DOHH2 (cell line): ENCODE data around the gene SPOCK1.

Source experiments
- H3F3A ChIP-seq: fragments of 200-600 bp; sonication (generic), shearing (Covaris generic); 2 replicates; pipeline ENCODE4 v1.6.0; 2016; ENCODE audit warnings: antibody characterized with exemption, mild to moderate bottlenecking; ENCODE audit not compliant: control insufficient read depth, insufficient read depth
- H3K27ac ChIP-seq: fragments of 200-600 bp; sonication (generic); 2 replicates; pipeline ENCODE4 v1.5.1; 2014; ENCODE audit warnings: low read depth, mild to moderate bottlenecking, low read length, moderate library complexity
- H3K27me3 ChIP-seq: fragments of 200-600 bp; sonication (generic); 2 replicates; pipeline ENCODE4 v1.6.1; 2014; ENCODE audit warnings: mild to moderate bottlenecking, low read length, mixed read lengths; ENCODE audit not compliant: control insufficient read depth
- H3K36me3 ChIP-seq: fragments of 200-600 bp; sonication (generic); 2 replicates; pipeline ENCODE4 v1.6.1; 2014; ENCODE audit warnings: mild to moderate bottlenecking, low read length, moderate library complexity, mixed read lengths; ENCODE audit not compliant: control insufficient read depth
- H3K4me1 ChIP-seq: fragments of 200-600 bp; sonication (generic); 2 replicates; pipeline ENCODE4 v1.6.1; 2014; ENCODE audit warnings: mild to moderate bottlenecking, low read length, mixed read lengths; ENCODE audit not compliant: control insufficient read depth
- H3K4me2 ChIP-seq: fragments of 200-600 bp; sonication (generic); 2 replicates; pipeline ENCODE4 v1.6.0; 2014; ENCODE audit warnings: mild to moderate bottlenecking, low read length, moderate library complexity
- H3K4me3 ChIP-seq: fragments of 200-600 bp; sonication (generic); 2 replicates; pipeline ENCODE4 v1.5.1; 2014; ENCODE audit warnings: mild to moderate bottlenecking, low read length, mixed read lengths
- H3K79me2 ChIP-seq: fragments of 200-600 bp; sonication (generic); 2 replicates; pipeline ENCODE4 v1.6.1; 2014; ENCODE audit warnings: mild to moderate bottlenecking, low read length, mixed read lengths; ENCODE audit not compliant: control insufficient read depth
- H3K9me2 ChIP-seq: fragments of 200-600 bp; sonication (generic); replicated peaks from 2 replicates; pipeline ENCODE4 v1.6.1; 2014; ENCODE audit warnings: mild to moderate bottlenecking, low read length, mixed read lengths; ENCODE audit not compliant: control insufficient read depth
- H3K9me3 ChIP-seq: fragments of 200-600 bp; sonication (generic); 2 replicates; pipeline ENCODE4 v1.6.1; 2014; ENCODE audit warnings: antibody characterized with exemption, low read length, mixed read lengths; ENCODE audit not compliant: control insufficient read depth, insufficient read depth
- H4K20me1 ChIP-seq: fragments of 200-600 bp; sonication (generic); 2 replicates; pipeline ENCODE4 v1.6.0; 2014; ENCODE audit warnings: low read depth, mild to moderate bottlenecking, antibody characterized with exemption, low read length, moderate library complexity; ENCODE audit not compliant: control insufficient read depth, insufficient read depth
- CTCF ChIP-seq: fragments of 200-600 bp; sonication (generic); IDR thresholded peaks from one replicate; pipeline ENCODE4 v1.5.1; 2014; ENCODE audit warnings: antibody characterized with exemption, mild to moderate bottlenecking, low read depth, low read length; ENCODE audit not compliant: poor library complexity, severe bottlenecking
- EZH2phosphoT487 ChIP-seq: fragments of 200-600 bp; sonication (generic); IDR thresholded peaks from 2 replicates; pipeline ENCODE4 v1.6.1; 2017; ENCODE audit warnings: borderline replicate concordance, mild to moderate bottlenecking, antibody characterized with exemption, low read length, moderate library complexity, mixed read lengths

SPOCK1 gene

GRCh38 chr5:137316346-137316736 is 182.8 kb downstream of the SPOCK1 start:
- Histone ChIP-seq H3K4me3 (no peak overlapping the region), H3F3A (no peaks in the 10 kb centered on the region), H3K4me2 (no peak overlapping the region), H4K20me1 (no peaks in the 10 kb centered on the region), H3K4me1 (no peaks in the 10 kb centered on the region), H3K9me2 (no peaks in the 10 kb centered on the region), H3K36me3 (no peaks in the 10 kb centered on the region), H3K27me3 (peaks cover 41% of the 10 kb centered on the region), H3K9me3 (no peaks in the 10 kb centered on the region), H3K79me2 (no peaks in the 10 kb centered on the region), H3K27ac (no peak overlapping the region)
- no peak for TF ChIP-seq EZH2phosphoT487
- no peak for TF ChIP-seq CTCF

GRCh38 chr5:137315534-137316345 is 183.4 kb downstream of the SPOCK1 start:
- no peaks in the 10 kb centered on the region for H4K20me1 ChIP-seq
- no peaks in the 10 kb centered on the region for H3K9me2 ChIP-seq
- no peak overlapping the region for H3K27ac ChIP-seq
- no peak overlapping the region for H3K4me3 ChIP-seq
- H3K79me2 ChIP-seq: no peaks in the 10 kb centered on the region
- peaks cover 41% of the 10 kb centered on the region for H3K27me3 ChIP-seq
- no peaks in the 10 kb centered on the region for H3F3A ChIP-seq
- H3K36me3 ChIP-seq: no peaks in the 10 kb centered on the region
- no peak for TF ChIP-seq EZH2phosphoT487
- TF ChIP-seq CTCF: no peak
- H3K4me2 ChIP-seq: no peak overlapping the region
- no peaks in the 10 kb centered on the region for H3K4me1 ChIP-seq
- no peaks in the 10 kb centered on the region for H3K9me3 ChIP-seq

GRCh38 chr5:137315109-137315508 is 184.0 kb downstream of the SPOCK1 start:
- no peak overlapping the region for H3K4me2 ChIP-seq
- no peaks in the 10 kb centered on the region for H3K9me3 ChIP-seq
- no peaks in the 10 kb centered on the region for H3K4me1 ChIP-seq
- no peak for TF ChIP-seq EZH2phosphoT487
- TF ChIP-seq CTCF: no peak
- no peaks in the 10 kb centered on the region for H4K20me1 ChIP-seq
- no peaks in the 10 kb centered on the region for H3F3A ChIP-seq
- no peaks in the 10 kb centered on the region for H3K36me3 ChIP-seq
- H3K27ac ChIP-seq: no peak overlapping the region
- no peaks in the 10 kb centered on the region for H3K9me2 ChIP-seq
- no peak overlapping the region for H3K4me3 ChIP-seq
- H3K27me3 ChIP-seq: peaks cover 41% of the 10 kb centered on the region
- no peaks in the 10 kb centered on the region for H3K79me2 ChIP-seq
